ENCODE measurements around the gene DNAH14. TPM values are rescaled to one million over a fixed set of nuclear protein-coding genes. Genes with fewer than 3 reads are reported as not detected.

Gene DNAH14
- total and polyA plus RNA-seq, 2 of the 13 experiments (the other 11 are each of a cell fraction or from before 2014, with no cell fraction given) = 4.5 to 27.5 TPM

DNA sequence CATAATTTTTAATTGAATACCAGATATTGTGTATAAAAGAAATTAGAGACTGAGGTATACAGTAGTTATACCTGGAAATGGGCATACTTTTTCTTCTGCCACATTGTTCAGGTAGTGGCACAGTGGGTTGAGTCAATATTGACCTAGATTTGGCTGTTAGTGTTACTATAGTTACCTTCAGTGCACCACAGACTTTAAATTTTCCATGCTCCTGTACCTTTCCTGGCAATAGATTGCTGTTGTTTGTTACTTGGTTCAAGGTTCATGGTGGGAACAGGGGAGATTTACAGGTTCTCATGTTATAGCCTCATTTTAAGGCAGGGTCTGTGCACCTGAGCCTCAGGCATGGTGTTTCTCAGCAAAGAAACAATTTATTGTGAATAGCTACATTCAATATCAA is 279.7 kb downstream of the DNAH14 start (continued):
- TF ChIP-seq, protein P1, sequence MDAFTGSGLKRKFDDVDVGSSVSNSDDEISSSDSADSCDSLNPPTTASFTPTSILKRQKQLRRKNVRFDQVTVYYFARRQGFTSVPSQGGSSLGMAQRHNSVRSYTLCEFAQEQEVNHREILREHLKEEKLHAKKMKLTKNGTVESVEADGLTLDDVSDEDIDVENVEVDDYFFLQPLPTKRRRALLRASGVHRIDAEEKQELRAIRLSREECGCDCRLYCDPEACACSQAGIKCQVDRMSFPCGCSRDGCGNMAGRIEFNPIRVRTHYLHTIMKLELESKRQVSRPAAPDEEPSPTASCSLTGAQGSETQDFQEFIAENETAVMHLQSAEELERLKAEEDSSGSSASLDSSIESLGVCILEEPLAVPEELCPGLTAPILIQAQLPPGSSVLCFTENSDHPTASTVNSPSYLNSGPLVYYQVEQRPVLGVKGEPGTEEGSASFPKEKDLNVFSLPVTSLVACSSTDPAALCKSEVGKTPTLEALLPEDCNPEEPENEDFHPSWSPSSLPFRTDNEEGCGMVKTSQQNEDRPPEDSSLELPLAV (CRISPR knock-in tag; conservative IDR thresholded peaks at IDR 0.05; ENCODE audit: low read depth) = no peak
- no peak for TF ChIP-seq ZIK1 (CRISPR knock-in tag; IDR thresholded peaks at IDR 0.05; ENCODE audit: borderline replicate concordance, low read depth)
- TF ChIP-seq, protein P2, sequence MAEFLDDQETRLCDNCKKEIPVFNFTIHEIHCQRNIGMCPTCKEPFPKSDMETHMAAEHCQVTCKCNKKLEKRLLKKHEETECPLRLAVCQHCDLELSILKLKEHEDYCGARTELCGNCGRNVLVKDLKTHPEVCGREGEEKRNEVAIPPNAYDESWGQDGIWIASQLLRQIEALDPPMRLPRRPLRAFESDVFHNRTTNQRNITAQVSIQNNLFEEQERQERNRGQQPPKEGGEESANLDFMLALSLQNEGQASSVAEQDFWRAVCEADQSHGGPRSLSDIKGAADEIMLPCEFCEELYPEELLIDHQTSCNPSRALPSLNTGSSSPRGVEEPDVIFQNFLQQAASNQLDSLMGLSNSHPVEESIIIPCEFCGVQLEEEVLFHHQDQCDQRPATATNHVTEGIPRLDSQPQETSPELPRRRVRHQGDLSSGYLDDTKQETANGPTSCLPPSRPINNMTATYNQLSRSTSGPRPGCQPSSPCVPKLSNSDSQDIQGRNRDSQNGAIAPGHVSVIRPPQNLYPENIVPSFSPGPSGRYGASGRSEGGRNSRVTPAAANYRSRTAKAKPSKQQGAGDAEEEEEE (CRISPR knock-in tag; IDR thresholded peaks at IDR 0.05; ENCODE audit: borderline replicate concordance) = no peak
- no peak for TF ChIP-seq ZNF235 (CRISPR knock-in tag; IDR thresholded peaks at IDR 0.05; ENCODE audit: borderline replicate concordance)
- no peak for TF ChIP-seq KDM5B (CRISPR knock-in tag; IDR thresholded peaks at IDR 0.05; ENCODE audit: borderline replicate concordance)
- no peak for TF ChIP-seq ZNF652 (CRISPR knock-in tag; IDR thresholded peaks at IDR 0.05; ENCODE audit: borderline replicate concordance, low read depth)
- TF ChIP-seq, protein P3, sequence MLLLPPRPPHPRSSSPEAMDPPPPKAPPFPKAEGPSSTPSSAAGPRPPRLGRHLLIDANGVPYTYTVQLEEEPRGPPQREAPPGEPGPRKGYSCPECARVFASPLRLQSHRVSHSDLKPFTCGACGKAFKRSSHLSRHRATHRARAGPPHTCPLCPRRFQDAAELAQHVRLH (CRISPR knock-in tag; IDR thresholded peaks at IDR 0.05; ENCODE audit: borderline replicate concordance, low read depth) = no peak
- no peak; the same call in 1 of the 2 replicates for TF ChIP-seq PPARG (CRISPR knock-in tag; conservative IDR thresholded peaks at IDR 0.05)
- TF ChIP-seq, protein P4, sequence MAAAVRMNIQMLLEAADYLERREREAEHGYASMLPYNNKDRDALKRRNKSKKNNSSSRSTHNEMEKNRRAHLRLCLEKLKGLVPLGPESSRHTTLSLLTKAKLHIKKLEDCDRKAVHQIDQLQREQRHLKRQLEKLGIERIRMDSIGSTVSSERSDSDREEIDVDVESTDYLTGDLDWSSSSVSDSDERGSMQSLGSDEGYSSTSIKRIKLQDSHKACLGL (CRISPR knock-in tag; IDR thresholded peaks at IDR 0.05) = no peak
- TF ChIP-seq IRF2 (CRISPR knock-in tag; IDR thresholded peaks at IDR 0.05) = peak; percentile 67
- peak; percentile 53 for TF ChIP-seq ASH2L (IDR thresholded peaks at IDR 0.05; ENCODE audit: insufficient read length, low read depth, low read length)
- TF ChIP-seq KLF15 (CRISPR knock-in tag; IDR thresholded peaks at IDR 0.05; ENCODE audit: borderline replicate concordance) = no peak
- TF ChIP-seq ZNF607 (CRISPR knock-in tag; IDR thresholded peaks at IDR 0.05; ENCODE audit: borderline replicate concordance) = no peak
- TF ChIP-seq PCBP1 (IDR thresholded peaks at IDR 0.05; ENCODE audit: borderline replicate concordance, low read depth, low read length) = no peak
- TF ChIP-seq, protein P5, sequence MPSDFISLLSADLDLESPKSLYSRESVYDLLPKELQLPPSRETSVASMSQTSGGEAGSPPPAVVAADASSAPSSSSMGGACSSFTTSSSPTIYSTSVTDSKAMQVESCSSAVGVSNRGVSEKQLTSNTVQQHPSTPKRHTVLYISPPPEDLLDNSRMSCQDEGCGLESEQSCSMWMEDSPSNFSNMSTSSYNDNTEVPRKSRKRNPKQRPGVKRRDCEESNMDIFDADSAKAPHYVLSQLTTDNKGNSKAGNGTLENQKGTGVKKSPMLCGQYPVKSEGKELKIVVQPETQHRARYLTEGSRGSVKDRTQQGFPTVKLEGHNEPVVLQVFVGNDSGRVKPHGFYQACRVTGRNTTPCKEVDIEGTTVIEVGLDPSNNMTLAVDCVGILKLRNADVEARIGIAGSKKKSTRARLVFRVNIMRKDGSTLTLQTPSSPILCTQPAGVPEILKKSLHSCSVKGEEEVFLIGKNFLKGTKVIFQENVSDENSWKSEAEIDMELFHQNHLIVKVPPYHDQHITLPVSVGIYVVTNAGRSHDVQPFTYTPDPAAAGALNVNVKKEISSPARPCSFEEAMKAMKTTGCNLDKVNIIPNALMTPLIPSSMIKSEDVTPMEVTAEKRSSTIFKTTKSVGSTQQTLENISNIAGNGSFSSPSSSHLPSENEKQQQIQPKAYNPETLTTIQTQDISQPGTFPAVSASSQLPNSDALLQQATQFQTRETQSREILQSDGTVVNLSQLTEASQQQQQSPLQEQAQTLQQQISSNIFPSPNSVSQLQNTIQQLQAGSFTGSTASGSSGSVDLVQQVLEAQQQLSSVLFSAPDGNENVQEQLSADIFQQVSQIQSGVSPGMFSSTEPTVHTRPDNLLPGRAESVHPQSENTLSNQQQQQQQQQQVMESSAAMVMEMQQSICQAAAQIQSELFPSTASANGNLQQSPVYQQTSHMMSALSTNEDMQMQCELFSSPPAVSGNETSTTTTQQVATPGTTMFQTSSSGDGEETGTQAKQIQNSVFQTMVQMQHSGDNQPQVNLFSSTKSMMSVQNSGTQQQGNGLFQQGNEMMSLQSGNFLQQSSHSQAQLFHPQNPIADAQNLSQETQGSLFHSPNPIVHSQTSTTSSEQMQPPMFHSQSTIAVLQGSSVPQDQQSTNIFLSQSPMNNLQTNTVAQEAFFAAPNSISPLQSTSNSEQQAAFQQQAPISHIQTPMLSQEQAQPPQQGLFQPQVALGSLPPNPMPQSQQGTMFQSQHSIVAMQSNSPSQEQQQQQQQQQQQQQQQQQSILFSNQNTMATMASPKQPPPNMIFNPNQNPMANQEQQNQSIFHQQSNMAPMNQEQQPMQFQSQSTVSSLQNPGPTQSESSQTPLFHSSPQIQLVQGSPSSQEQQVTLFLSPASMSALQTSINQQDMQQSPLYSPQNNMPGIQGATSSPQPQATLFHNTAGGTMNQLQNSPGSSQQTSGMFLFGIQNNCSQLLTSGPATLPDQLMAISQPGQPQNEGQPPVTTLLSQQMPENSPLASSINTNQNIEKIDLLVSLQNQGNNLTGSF (CRISPR knock-in tag; IDR thresholded peaks at IDR 0.05) = no peak
- no peak for TF ChIP-seq ZNF263 (CRISPR knock-in tag; IDR thresholded peaks at IDR 0.05)
- TF ChIP-seq HES4 (CRISPR knock-in tag; IDR thresholded peaks at IDR 0.05; ENCODE audit: borderline replicate concordance) = no peak
- TF ChIP-seq ZNF564 (CRISPR knock-in tag; IDR thresholded peaks at IDR 0.05) = no peak
- no peak for TF ChIP-seq ZNF30 (CRISPR knock-in tag; IDR thresholded peaks at IDR 0.05)
- TF ChIP-seq RORA (CRISPR knock-in tag; IDR thresholded peaks at IDR 0.05) = no peak
- TF ChIP-seq ZNF543 (CRISPR knock-in tag; IDR thresholded peaks at IDR 0.05) = no peak
